GM21723 (cell line): ENCODE measurements around the gene IRGM.
"Not testable (repeated sequence)": the region's sequence is repeated elsewhere in the genome, so short reads cannot be mapped to it uniquely, and the experiment has no call there.

ENCODE experiments used
- ATAC-seq: cut with Tn5 transposase; IDR thresholded peaks from one replicate; pipeline ENCODE4 v1.9.1; 2021; ENCODE audit warnings: mild to moderate bottlenecking, moderate library complexity; ENCODE audit not compliant: unreplicated experiment

IRGM gene

GRCh38 chr5:150846308-150846653 lies at the start of gene IRGM:
Gene IRGM, plus strand, starts transcription at chr5:150846521. Its CDS starts 1,603 bp downstream, at chr5:150848124.
- not testable (repeated sequence) for ATAC-seq

- ATAC-seq, result no peak
These were observed 48.9 kb upstream of the IRGM start for GRCh38 chr5:150797384-150797783.

DNA sequence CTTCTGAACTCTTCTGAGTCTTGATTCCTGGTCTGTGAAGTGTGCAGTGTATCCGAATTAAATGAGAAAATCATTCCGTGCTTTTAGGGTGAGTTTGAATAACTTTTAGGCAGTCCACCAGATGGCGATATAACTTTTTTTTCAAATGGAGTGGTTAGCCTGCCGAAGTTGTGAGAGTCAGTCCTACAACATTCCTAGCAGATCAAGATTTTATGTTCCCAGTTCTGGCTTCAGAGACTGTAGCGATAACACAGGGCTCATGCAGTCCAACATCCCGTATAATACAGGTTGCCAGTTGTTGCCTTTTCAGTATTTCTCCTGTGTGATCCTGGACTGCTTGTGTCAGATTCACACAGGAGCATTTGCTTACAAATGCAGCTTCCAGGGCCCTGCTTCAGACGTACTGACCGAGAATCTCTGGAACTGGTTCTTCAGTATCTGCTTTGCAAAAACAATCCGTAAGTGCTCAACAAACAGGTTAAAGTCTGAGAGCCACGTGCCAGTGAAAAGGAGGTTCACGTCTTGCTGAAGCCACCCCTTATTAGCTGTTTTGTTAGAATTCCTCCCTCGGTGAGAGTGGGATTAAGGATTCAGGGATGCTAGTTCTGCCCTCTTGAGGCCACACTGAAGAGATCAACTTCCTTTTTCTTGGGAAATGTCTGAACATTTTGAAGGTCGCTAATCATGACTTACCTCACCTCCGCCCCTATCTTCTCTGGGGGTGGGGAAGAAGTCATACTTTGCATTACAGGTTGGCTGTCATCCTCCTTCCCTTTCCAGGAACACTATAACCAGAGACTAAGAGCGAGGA lies 45.0 kb upstream of the IRGM start:
- ATAC-seq, result no peak

- no peak for ATAC-seq
These were observed 41.9 kb upstream of the IRGM start for GRCh38 chr5:150804388-150804787.

GRCh38 chr5:150809363-150809762 lies 37.0 kb upstream of the IRGM start:
- ATAC-seq, result no peak

GRCh38 chr5:150815010-150815409 lies 31.3 kb upstream of the IRGM start:
- no peak for ATAC-seq

GRCh38 chr5:150816946-150817345 lies 29.4 kb upstream of the IRGM start:
- no peak for ATAC-seq

DNA sequence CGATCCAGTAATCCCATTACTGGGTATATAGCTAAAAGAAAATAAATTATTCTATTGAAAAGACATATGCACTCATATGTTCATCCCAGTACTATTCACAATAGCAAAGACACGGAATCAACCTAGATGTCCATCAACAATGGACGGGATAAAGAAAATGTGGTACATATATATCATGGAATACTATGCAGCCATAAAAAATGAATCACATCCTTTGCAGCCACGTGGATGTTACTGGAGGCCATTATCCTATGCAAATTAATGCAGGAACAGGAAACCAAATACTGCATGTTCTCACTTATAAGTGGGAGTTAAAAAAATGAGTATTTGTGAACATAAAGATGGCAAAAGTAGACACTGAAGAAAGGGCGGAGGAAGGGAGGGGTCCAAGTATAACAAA lies 16.6 kb upstream of the IRGM start:
- ATAC-seq, result no peak

- ATAC-seq, result not testable (repeated sequence)
These were observed 14.5 kb upstream of the IRGM start for GRCh38 chr5:150831821-150832220.

GRCh38 chr5:150836064-150836463 lies 10.3 kb upstream of the IRGM start:
- ATAC-seq, result no peak

DNA sequence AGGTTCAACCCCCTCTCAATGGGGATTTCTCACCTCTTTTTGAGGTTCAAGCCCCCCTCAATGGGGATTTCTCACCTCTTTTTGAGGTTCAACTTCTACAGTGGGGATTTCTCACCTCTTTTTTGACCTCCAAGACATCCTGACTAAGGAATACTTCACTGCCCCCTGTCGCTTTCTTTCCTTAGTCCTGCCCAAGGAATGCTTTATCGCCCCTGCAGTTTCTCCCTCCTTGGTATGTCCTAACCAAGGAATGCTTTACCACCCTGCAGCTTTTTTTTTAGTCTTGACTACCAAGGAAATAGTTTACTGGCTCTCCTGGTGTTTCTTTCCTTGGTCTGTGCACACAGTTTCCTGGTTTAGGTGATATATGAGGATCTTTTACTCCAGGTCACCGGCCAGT lies 9.6 kb upstream of the IRGM start:
- no peak for ATAC-seq

DNA sequence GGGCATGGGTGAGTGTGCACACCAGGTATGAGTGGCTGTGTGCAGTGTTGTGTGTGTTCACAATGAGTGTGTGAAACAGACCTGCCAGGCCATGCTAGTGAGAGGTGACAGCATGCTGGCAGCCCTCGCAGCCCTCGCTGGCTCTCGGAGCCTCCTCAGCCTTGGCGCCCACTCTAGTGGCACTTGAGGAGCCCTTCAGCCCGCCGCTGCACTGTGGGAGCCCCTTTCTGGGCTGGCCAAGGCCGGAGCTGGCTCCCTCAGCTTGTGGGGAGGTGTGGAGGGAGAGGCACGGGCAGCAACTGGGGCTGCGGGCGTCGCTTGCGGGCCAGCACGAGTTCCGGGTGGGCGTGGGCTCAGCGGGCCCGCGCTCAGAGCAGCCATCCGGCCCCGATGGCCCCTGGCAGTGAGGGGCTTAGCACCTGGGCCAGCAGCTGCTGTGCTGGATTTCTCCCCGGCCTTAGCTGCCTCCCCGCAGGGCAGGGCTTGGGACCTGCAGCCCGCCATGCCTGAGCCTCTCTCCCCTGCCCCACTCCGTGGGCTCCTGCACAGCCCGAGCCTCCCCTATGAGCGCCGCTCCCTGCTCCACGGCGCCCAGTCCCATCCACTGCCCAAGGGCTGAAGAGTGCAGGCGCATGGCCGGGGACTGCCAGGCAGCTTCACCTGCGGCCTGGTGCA lies 999 bp upstream of the IRGM start:
- ATAC-seq, result not testable (repeated sequence)

- ATAC-seq, result peak; percentile 94
These were observed 473 bp downstream of the IRGM start for GRCh38 chr5:150846654-150847333.

- ATAC-seq, result no peak
These were observed 994 bp downstream of the IRGM start for GRCh38 chr5:150847334-150847695.

DNA sequence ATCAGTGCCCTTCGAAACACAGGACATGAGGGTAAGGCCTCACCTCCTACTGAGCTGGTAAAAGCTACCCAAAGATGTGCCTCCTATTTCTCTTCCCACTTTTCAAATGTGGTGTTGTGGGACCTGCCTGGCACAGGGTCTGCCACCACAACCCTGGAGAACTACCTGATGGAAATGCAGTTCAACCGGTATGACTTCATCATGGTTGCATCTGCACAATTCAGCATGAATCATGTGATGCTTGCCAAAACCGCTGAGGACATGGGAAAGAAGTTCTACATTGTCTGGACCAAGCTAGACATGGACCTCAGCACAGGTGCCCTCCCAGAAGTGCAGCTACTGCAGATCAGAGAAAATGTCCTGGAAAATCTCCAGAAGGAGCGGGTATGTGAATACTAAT lies 1.9 kb downstream of the IRGM start:
- ATAC-seq, result no peak

DNA sequence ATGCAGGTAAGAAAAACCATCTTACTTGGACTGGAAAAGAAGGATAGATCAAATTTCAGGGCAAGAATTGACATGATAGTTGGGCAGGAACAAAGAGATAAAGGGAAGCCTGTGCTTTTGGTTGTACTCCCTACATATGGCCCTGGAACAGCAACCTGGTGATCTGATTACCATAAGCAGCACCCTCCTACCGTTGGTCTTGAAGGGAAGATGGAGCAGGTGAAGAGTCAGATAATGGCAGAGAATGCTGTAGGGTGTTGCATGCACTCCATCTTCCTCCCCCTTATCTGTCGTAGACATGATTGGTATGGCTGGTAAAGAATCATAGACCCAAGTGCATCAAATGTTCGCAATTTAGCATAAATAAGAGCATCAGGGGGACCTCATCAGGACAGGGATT lies 4.7 kb downstream of the IRGM start:
- ATAC-seq, result no peak

DNA sequence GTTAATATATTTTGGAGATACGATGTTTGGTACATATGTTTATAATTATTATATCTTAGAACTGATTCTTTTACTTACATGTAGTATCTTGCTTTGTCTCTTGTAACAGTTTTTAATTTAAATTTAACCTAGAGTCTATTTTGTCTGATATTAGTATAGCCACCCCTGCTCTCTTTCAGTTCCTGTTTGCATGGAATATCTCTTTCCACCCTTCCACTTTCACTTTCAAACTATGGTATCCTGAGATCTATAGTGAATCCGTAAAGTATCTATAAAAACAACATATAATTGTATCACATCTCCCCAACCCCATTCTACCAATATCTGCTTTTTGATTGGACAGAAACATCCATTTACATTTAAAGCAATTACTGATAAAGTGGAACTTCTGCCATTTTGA lies 7.2 kb downstream of the IRGM start:
- no peak for ATAC-seq

DNA sequence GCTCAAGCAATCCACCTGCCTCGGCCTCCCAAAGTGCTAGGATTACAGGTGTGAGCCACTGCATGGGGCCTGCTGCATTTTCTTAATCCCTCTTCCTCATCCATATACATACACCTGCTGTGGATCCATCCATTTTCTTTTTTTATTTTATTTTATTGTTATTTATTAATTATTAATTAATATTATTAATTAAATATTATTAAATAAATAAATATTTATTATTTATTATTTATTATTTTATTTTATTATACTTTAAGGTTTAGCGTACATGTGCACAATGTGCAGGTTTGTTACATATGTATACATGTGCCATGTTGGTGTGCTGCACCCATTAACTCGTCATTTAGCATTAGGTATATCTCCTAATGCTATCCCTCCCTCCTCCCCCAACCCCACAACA lies 10.4 kb downstream of the IRGM start:
- ATAC-seq, result not testable (repeated sequence)

GRCh38 chr5:150860246-150860821 lies 14.0 kb downstream of the IRGM start:
- no peak for ATAC-seq

DNA sequence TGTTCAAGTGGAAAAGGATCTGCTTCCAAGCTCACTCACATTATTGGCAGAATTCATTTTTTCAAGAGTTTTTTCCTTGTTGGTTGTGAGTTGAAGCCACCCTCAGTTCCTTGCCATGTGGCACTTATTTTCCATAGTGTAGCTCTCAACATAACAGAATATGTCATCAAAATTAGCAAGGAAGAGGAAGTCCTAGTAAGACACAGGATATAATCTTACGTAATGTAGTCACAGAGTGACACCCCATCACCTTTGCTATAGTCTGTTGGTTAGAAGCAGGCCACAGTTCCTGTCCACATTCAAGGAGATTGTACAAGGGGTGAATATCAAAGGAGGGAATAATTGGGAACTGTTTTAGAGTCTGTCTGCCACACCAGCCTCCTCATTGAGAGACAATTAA lies 15.7 kb downstream of the IRGM start:
- no peak for ATAC-seq

- ATAC-seq, result no peak
These were observed 33.0 kb downstream of the IRGM start for GRCh38 chr5:150879358-150879757.
